ENCODE measurements around the gene ASAP3.

ASAP3 gene

GRCh38 chr1:23477359-23478144, 6.4 kb downstream of the ASAP3 start:
- DNase-seq (ENCODE audit: low spot score), result no peak

- no peak for DNase-seq (ENCODE audit: low spot score)
Observed at GRCh38 chr1:23475641-23476040, 8.3 kb downstream of the ASAP3 start.

GRCh38 chr1:23475134-23475628, 8.8 kb downstream of the ASAP3 start:
- no peak for DNase-seq (ENCODE audit: low spot score)

GRCh38 chr1:23473037-23473800, 10.8 kb downstream of the ASAP3 start:
- DNase-seq (ENCODE audit: low spot score), result peak; percentile 58

- no peak for DNase-seq (ENCODE audit: low spot score)
Observed at GRCh38 chr1:23472351-23473036, 11.5 kb downstream of the ASAP3 start.

- no peak for DNase-seq (ENCODE audit: low spot score)
Observed at GRCh38 chr1:23471473-23472075, 12.4 kb downstream of the ASAP3 start.

GRCh38 chr1:23470282-23471070, 13.5 kb downstream of the ASAP3 start:
- DNase-seq (ENCODE audit: low spot score), result no peak

- DNase-seq (ENCODE audit: low spot score), result no peak
Observed at GRCh38 chr1:23469372-23469982, 14.5 kb downstream of the ASAP3 start.

GRCh38 chr1:23466423-23466989, 17.5 kb downstream of the ASAP3 start:
- DNase-seq (ENCODE audit: low spot score), result no peak

- DNase-seq (ENCODE audit: low spot score), result no peak
Observed at GRCh38 chr1:23463286-23463685, 20.7 kb downstream of the ASAP3 start.

GRCh38 chr1:23462766-23463165, 21.2 kb downstream of the ASAP3 start:
- no peak for DNase-seq (ENCODE audit: low spot score)

GRCh38 chr1:23461050-23461449, 22.9 kb downstream of the ASAP3 start:
- no peak for DNase-seq (ENCODE audit: low spot score)

GRCh38 chr1:23460519-23460918, 23.5 kb downstream of the ASAP3 start:
- no peak for DNase-seq (ENCODE audit: low spot score)

- DNase-seq (ENCODE audit: low spot score), result no peak
Observed at GRCh38 chr1:23459338-23459757, 24.6 kb downstream of the ASAP3 start.

- no peak for DNase-seq (ENCODE audit: low spot score)
Observed at GRCh38 chr1:23456226-23456625, 27.8 kb downstream of the ASAP3 start.

- DNase-seq (ENCODE audit: low spot score), result no peak
Observed at GRCh38 chr1:23453455-23454000, 30.5 kb downstream of the ASAP3 start.

- peak; percentile 22 for DNase-seq (ENCODE audit: low spot score)
Observed at GRCh38 chr1:23452011-23452411, 32.0 kb downstream of the ASAP3 start.

- DNase-seq (ENCODE audit: low spot score), result no peak
Observed at GRCh38 chr1:23451441-23451840, 32.5 kb downstream of the ASAP3 start.

- DNase-seq (ENCODE audit: low spot score), result no peak
Observed at GRCh38 chr1:23450894-23451293, 33.1 kb downstream of the ASAP3 start.

GRCh38 chr1:23449958-23450357, 34.0 kb downstream of the ASAP3 start:
- no peak for DNase-seq (ENCODE audit: low spot score)

All from SW480 (cell line).